Peyer's patch (tissue), 4 donors: ENCODE results near the gene NFYC.

Experiments used
- CTCF ChIP-seq, 6 experiments: fragments of 450-650 bp in 4 of 6; fragments of 200-600 bp in 2 of 6; sonication (generic) in 1 of 6; IDR thresholded peaks; one replicate each; pipeline ENCODE4 v1.5.1; 2017 to 2019; ENCODE audit warnings: antibody characterized with exemption in 6 of 6, mild to moderate bottlenecking in 3 of 6, moderate library complexity in 1 of 6
- POLR2A ChIP-seq, 2 donors: fragments of 450-650 bp; IDR thresholded peaks; one replicate each; pipeline ENCODE4 v1.5.1; 2017; ENCODE audit warnings: antibody characterized with exemption in 2 of 2, mild to moderate bottlenecking in 2 of 2, moderate library complexity in 2 of 2

GRCh38 chr1:40768146-40768990 is 76.9 kb downstream of the NFYC start:
- TF ChIP-seq POLR2A (IDR thresholded peaks at IDR 0.05), result no peak
- no peak for TF ChIP-seq CTCF (IDR thresholded peaks at IDR 0.05)
